ENCODE results near the gene DUOX2.

DNA sequence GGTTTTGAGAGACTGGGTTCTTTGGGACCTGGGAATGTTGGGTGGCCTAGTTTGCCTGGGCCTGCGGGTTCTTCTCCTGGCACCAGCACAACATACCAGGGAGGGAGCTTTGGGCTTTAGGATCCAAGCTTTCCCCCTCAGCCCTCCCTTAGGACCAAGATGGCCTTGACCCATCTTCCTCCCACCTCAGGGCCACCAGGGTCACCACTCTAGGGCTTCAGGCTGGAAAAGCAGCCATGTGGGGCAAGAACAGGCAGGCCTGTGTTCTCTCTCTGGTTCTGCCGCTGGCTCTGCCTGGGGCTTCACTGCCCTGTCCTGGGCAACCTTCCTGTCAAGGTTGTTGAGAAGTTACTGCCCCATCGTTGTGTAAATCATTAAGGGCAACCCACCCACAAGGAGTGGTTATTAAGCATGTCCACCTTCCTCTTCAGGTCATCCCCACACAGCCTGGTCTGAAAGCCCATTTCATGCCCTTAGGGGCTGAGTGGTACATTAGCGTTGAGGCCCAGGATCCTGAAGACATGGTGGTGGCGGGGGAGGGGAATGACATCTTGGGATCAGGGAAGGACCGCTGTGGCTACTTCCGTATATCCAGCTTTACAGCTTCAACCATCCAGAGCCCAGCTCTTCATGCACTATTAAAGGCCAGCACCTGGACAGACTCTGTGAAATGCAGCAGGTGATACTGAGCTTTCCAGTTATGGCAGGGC, 16.5 kb upstream of the DUOX2 start:
- TF ChIP-seq, protein P1, sequence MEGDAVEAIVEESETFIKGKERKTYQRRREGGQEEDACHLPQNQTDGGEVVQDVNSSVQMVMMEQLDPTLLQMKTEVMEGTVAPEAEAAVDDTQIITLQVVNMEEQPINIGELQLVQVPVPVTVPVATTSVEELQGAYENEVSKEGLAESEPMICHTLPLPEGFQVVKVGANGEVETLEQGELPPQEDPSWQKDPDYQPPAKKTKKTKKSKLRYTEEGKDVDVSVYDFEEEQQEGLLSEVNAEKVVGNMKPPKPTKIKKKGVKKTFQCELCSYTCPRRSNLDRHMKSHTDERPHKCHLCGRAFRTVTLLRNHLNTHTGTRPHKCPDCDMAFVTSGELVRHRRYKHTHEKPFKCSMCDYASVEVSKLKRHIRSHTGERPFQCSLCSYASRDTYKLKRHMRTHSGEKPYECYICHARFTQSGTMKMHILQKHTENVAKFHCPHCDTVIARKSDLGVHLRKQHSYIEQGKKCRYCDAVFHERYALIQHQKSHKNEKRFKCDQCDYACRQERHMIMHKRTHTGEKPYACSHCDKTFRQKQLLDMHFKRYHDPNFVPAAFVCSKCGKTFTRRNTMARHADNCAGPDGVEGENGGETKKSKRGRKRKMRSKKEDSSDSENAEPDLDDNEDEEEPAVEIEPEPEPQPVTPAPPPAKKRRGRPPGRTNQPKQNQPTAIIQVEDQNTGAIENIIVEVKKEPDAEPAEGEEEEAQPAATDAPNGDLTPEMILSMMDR (IDR thresholded peaks at IDR 0.05; ENCODE audit: low read length): no peak
- no peak for TF ChIP-seq EZH2 (IDR thresholded peaks at IDR 0.05; ENCODE audit: borderline replicate concordance, low read length)

All from OCI-LY1 (cell line).